CMK (cell line): Measurements from ENCODE around the gene GLIPR1L1.
A peak's percentile ranks its signal among the peaks of the same experiment; 100 is the strongest.
"Not testable (repeated sequence)": the region's sequence is repeated elsewhere in the genome, so short reads cannot be mapped to it uniquely, and the experiment has no call there.

ENCODE experiments used
- DNase-seq: peaks from one replicate; pipeline ENCODE4 v3.0.0-alpha.2; 2010; ENCODE audit warnings: low read depth

GLIPR1L1 gene, protein sequence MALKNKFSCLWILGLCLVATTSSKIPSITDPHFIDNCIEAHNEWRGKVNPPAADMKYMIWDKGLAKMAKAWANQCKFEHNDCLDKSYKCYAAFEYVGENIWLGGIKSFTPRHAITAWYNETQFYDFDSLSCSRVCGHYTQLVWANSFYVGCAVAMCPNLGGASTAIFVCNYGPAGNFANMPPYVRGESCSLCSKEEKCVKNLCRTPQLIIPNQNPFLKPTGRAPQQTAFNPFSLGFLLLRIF

DNA sequence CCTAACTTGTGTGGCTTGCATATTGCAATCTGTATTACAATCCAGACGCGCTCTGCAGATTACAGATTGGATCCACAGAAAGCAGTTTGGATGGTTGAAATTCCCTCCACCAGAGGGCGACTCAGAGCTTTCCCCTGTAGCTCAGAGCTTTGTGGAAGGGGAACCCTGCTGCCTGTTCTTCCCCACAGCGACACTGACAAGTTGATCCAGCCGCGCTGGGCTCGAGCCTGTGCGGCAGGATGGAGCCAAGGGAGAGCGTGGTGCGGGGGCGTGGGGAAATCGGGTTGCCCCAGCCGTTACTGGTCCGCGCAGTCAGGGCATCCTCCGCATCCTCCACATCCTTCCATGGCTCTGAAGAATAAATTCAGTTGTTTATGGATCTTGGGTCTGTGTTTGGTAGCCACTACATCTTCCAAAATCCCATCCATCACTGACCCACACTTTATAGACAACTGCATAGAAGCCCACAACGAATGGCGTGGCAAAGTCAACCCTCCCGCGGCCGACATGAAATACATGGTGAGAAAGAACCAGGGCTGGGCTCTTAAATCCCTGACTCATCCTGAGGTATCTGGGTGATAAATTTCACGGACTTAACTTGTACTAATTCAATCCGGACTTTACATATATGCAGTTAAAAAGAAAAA, at the start of gene GLIPR1L1:
GLIPR1L1 (plus strand) TSS at position 287 of the 647 bp plus-strand sequence; CDS start at position 346, 59 bp downstream.
- peak; percentile 60 for DNase-seq

DNA sequence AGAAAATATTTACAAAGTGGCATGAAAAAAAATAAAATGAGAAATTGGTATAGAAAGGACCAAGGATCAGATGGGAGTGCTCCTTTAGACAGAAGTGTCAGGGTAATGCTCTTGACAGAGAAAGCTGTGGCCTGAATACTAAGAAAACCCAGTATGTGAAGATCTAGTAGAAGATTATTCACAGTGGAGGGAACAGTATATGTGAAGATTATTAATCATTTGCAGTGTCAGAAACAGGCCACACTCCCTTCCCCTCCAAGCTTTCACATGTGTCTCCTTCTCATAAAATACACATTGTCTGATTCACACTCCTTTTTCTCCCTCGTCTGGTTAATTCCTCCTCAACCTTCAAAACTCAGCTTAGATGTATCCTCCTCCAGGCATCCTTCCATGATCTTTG, 45.6 kb upstream of the GLIPR1L1 start:
- no peak for DNase-seq

DNA sequence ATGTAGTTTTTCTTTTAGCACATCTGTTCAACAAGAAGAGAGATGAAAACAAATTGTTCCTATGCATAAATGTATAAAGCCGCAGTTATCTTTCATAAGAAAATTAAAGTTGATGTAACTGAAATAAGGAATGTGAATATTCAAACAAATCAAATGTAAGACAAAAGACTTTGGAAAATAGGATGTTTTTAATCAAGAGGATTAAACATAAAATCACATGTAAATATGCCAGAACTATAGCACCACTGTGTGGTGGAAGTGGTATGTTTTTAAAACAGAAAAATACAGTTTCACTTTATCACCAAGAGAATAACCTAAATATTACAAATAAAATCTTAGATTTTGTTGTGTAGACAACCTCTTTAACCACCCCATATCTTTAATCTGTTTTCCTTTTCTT, 44.7 kb upstream of the GLIPR1L1 start:
- DNase-seq = no peak

DNA sequence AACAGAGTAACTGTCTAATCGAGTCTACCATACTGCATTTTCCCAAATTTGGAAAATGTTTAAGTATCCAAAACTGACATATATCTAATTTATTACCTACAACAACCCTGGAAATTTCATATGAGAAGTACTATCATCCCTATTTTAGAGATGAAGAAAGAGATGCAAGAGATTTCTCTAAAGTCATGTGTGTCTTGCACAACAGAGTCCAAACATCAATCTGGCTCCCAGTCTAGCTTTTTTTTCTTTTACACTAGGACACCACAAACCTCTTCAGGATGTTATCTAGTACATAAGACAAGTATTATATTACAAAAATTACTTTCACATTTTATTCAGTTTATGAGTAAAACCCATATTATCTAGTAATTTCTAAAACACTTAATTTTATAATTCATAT, 43.5 kb upstream of the GLIPR1L1 start:
- no peak for DNase-seq

DNA sequence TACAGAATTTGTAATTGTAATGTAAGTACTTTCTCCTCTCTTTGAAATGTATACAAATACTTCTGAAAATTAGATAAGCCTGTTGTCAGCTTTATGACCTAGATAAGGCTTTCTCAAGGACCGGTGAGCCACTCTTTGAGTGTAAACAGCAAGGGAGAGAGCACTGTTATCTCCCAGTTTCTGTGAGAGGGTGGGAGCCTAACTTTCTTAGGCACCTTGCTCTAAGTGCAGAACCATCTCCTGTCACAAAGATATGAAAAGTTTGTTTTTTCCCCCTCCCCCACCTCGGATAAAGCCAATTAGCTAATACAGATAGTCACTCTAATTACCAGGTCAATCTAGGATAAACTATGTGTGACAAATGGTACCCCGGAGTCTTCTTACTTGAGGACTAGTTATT, 40.1 kb upstream of the GLIPR1L1 start:
- no peak for DNase-seq

DNA sequence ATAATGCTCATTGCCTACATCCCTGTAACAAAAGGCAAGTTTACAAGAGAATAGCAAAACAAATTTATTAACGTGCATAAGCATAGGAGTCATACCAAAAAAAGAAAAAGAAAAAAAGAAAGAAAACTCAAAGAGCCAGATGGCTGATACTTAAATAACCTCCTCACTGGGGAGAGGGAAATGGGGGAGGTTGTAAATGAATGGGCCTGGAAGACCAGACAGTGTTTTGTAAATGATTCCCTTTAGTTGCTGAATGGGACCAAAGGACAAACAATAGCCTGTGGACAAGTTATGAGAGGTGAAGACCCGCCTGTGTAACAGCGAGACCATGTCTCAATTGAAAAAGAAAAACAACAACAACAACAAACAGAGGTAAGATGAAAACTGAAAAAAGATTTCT, 39.7 kb upstream of the GLIPR1L1 start:
- no peak for DNase-seq

DNA sequence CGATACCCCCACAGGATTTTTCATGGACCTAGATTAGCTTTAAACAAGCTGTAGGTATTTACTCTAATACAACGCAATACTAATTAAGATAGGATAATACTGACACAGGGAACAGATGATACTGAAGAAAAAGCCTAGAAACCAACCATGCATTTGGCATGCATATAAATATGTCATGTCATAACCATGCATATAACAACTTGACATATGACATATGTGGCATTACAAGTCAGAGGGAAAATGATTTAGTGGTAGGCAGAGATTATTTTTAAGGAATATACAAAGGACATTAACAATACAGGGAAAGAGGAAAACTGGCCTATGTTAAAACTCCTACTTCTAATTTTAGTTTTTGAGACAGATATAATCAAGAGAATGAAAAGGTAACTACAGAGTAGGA, 32.2 kb upstream of the GLIPR1L1 start:
- DNase-seq = no peak

DNA sequence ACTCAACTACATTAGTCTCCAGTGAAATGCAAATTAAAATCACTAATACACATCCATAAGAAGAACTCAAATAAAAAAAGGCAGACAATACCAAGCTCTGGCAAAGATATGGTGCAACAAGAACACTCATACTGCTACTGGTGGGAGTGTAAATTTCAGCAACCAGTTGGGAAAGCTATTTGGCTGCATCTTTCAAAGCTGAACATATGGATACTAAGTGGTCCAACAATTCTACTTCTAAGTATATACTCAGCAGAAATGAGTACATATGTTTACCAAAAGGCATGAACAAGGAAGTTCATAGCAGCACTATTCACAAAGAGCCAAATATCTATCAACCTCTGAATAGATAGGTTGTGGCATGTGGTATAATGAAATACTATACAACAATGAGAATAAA, 31.7 kb upstream of the GLIPR1L1 start:
- DNase-seq = no peak

DNA sequence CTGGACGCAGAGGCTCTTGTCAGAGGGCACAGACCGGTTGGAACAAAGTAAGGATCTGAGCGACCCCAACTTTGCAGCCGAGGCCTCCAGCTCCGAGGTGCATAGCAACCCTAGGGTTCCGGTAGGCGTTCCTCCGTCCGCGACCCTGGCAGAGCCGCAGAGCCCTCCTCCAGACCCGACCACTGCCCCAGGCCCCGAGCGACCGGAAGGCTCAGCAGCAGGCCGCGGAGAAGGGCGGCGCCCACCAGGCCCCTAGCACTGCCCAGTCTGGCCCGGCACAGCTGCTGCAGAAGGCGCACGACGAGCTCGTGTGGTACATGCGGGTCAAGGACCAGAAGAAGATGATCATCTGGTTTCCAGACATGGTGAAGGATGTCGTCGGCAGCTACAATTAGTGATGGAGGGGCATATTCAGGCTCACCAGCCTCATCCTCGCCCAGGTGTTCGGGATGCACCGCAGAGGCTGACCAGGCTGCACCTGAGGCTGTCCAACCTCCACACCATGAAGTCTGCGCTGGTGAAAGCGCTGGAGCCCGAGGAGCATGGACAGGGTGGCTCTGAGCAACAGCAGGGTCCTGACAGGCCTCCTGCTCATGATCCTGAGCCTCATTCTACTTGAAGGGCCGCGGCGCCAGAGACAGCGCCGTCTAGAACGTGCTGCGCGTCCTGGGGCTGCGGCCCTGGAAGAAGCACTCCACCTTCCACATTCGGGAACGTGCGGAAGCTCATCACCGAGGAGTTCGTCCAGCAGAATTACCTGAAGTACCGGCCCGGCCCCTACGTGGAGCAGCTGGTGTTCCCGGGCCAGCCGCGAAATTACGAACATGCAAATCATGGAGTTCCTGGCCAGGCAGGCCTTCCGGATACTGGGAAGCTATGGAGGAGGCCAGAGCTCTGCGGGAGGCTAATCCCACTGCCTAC, 28.8 kb upstream of the GLIPR1L1 start:
- DNase-seq = no peak

DNA sequence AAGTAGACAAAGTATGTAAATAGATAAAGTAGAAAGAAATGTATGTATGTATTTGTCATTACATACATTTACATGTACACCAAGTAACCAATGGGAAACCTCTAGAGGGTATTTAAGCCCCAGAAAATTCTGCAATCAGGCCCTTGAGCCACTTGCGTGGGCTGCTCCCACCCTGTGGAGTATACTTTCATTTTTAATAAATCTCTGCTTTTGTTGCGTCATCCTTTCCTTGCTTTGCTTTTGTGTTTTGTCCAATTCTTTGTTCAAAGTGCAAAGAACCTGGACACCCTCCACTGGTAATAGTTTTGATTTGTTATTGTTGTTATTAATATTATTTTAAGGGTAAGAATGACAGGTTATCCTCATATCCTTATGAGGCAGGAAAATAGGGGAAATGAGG, 26.2 kb upstream of the GLIPR1L1 start:
- no peak for DNase-seq

DNA sequence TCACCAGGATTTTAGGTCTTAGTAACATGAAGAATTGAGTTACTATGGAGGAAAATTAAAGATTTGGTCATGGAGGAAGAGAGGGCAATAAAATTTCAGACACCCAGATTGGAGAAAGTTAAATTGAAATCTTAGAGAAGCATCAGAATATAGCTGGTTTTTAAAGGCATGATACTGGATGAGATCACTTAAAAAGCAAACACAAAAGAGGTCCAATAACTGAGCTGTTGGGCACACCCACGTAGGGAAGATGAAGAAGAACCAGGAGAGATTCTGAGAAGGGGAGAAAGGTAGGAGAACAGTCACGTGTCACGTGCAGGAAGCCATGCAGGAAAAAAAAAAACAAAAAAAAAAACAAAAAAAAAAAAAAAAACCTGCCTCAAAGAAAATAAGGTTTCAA, 23.1 kb upstream of the GLIPR1L1 start:
- no peak for DNase-seq

DNA sequence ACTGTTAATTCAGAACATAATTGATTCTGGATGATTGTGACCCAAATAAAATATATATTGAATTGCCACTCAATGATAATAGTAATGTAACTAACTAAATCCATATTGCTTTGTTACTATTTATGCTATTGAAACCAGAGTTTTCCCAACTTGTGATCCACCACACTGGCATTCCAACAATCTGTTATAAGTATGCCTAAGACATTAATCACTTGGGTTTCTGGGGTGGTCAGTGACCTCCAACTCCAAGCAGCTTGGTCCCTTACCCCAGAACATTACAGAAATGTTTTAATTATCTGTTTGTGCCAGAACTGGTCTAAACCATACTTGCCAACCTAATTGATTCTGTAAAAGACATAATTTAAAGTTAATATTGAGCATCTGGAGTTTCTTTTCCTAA, 19.0 kb upstream of the GLIPR1L1 start:
- DNase-seq = no peak

DNA sequence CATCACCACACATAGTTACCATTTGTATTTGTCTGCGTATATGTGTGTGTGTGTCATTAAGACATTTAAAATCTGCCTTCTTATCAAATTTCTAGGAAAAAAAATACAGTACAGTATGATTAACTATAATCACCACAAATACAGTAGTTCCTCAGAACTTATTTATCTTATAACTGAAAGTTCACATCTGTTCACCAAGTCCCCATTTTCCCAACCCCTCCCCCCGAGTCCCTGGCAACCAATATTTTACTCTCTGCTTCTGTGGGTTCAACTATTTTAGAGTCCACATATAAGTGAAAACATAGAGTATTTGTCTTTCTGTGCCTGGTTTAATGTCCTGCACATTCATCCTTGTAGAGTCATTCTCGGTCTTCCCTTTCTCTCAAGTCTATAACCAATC, 16.7 kb upstream of the GLIPR1L1 start:
- DNase-seq = no peak

DNA sequence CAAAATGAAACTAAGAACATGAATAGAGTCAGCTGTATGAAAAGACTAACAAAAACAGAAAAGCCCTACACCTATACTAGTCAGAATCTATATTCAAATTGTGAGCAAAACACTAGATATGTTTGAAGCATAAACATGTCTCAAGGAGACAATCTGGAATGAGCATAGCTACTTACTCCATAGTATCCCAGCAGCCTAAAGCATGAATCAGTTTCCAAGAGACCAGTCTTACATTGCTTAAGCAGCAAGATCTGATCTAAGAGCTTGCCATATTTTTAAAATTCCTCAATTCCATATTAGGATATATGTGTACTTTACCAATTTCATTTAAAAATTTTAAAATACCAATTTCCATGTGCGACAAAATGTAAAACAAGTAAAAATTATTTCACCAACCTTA, 12.0 kb upstream of the GLIPR1L1 start:
- no peak for DNase-seq

DNA sequence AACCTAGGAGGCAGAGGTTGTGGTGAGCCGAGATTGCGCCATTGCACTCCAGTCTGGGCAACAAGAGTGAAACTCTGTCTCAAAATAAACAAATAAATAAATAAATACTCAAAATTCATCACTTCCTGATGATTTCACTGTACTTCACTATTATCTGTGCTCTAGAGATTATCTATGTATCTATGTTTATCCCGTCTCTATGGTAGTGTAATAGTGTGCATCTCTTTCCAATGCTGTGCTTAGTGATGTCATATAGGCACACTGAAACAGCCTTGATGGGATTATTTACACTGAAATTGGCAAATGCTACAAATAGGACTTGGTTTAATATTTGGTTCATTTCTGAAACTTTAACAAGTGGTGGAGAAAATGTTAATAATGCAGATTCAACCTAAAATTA, 10.8 kb upstream of the GLIPR1L1 start:
- DNase-seq = no peak

DNA sequence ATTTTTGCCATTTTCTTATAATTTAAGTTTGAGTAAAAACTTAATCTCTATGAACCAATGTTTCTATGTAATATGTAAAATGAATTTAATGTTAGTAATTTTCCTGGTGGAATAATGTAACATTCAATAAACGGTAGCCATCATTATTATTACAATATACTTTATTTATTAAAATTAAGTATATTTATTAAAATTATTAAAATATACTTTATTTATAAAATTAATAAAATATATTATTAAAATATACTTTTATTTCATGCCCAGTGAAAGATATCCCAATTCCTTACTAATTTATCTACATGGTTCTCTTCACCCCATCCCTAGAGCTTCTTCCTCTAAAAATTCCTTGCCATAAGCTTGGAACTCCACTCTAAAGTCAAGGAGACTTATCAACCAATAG, 6.8 kb upstream of the GLIPR1L1 start:
- no peak for DNase-seq

DNA sequence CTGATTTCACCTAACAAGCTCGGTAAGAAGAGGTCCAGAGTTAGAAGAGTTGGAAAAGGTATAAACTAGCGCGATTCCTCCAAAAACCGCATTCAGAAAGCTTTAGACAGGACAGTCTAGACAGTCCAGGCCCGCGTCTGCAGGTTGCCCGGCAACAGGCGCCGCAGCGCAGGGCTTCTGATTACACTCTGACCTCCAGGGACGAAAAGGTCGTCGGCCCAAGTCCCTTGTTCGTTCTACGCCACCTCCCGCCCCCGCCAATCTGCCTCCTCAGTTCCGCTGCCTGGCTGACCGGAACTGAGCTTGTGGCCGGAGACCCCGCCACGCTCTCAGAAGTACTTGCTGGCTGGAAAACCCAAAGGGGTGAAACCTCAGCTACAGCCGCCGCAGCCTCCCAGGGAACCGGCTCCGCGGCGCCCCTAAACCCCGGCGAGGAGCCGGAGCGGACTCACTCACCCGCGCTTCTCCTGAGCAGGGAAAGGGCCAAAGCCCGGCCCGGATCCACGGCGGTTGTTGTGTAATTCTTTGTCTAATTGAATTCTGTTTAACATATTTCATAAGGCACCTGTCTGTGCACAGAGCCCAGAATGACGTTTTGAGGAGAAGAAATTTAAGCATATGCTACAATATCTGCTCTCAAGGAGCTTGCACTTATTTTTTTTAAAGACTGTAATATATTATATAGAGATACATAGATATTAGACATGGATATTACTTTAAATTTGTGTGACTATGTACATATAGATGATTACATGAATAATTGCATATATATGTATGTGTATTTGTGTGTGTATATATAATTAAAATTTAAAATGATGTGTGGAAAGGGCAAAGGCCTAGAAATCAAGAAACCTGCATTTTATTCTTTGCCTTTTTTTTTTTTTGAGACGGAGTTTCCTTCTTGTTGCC, 4.3 kb upstream of the GLIPR1L1 start, which contains the start of gene CAPS2:
CAPS2 (minus strand) TSS at position 407 of the 909 bp plus-strand sequence. CDS start 3,826 bp downstream, outside the sequence.
- peak; percentile 50 for DNase-seq

DNA sequence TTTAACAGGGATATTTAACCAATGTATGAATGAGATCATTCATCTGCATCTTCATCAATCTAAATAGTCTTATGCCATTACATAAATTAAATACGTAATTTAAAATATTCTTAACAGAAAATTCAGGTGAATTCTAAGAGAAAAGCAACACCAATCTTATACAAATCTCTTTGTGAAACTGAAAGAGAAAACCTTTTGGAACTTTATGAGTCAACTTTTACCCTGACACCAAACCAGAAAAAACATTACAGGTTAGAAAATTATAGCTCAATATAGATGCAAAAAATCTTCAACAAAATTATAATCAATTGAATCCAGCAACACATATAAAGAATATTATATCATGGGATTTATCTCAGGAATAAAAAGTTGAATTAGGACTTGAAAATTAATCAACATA, 3.4 kb downstream of the GLIPR1L1 start:
- no peak for DNase-seq

DNA sequence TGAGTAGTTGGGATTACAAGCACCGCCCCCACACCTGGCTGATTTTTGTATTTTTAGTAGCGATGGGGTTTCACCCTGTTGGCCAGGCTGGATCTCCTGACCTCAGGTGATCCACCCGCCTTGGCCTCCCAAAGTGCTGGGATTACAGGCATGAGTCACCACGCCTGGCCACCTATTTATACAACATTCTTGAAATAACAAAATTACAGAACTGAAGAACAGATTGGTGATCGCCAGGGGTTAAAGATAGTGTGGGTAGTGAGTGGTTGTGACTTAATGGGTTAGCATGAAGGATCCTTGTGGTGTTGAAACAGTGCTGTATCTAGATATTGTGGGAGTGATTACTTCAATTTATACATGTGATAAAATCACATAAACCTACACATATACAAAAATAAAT, 7.4 kb downstream of the GLIPR1L1 start:
- DNase-seq = no peak

DNA sequence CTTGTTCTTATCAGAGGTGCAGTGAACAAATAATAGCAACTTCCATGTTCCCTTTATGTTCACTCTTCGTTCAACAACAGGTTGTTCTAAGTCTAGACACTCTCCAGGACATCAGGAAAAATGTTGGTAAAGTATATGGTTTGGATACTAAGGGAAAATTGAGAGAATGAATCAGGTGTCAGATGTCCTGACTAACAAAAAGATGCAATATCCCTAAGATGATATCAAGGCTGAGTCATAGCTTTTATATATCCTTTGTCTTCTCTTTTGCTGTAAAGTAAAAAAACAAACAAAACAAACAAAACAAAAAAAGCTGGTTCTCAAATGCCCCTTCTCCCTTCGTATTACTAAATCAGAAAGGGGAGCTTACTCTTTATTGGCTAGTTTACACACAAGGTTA, 11.1 kb downstream of the GLIPR1L1 start:
- DNase-seq = no peak

DNA sequence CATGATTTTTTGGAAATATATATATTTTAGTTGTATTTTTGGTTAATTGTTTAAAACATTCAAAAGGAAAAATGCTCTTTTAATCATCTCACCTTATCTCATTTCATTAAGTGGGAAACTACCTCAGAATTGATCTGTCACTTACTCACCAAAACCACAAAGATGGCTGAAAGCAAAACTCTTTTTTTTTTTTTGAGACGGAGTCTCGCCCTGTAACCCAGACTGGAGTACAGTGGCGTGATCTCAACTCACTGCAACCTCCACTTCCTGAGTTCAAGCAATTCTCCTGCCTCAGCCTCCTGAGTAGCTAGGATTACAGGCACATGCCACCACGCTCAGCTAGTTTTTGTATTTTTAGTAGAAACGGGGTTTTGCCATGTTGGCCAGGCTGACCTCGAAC, 11.7 kb downstream of the GLIPR1L1 start:
- DNase-seq = not testable (repeated sequence)

DNA sequence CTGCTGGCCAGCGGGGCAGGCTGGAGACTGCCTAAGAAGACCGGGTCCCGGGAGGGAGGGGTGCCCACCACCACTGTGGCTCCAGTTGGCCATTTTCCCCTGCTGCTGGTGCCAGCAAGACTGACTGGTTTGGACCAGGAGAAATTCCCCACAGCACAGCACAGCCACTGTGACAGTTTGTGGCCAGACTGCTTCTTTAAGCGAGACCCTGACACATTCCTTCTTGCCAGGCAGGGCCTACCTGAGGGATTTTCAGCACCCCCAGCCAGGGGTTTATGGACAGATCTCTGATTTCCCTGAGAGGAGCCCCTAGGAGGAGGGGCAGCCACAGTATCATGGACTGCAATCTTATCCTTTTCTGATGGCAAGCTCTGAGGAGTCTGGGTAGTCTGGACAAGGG, 15.5 kb downstream of the GLIPR1L1 start:
- no peak for DNase-seq
